Endothelial cell of umbilical vein (primary cell): ENCODE measurements around the gene RPAP3. TPM values are rescaled to one million over a fixed set of nuclear protein-coding genes. Genes with fewer than 3 reads are reported as not detected.

Source experiments
- BruUV-seq: library from RNA; stranded (reverse); fragments of 400-500 nt; replicated peaks from 2 replicates; lab custom pipeline; 2021; lab: Mats Ljungman, UMichigan
- CTCF ChIA-PET: fragments of 300-600, 350-600 bp; sonication (Branson Sonifier 250); formaldehyde crosslinking; loops from one replicate; lab custom pipeline; 2021; ENCODE audit warnings: antibody characterized with exemption, inconsistent platforms; lab: Charles Lee
- POLR2A ChIA-PET: fragments of 300-600, 350-600 bp; sonication (Branson Sonifier 250); formaldehyde crosslinking; loops from one replicate; lab custom pipeline; 2021; ENCODE audit warnings: antibody characterized with exemption, inconsistent platforms; lab: Charles Lee
- DNase-seq: peaks from one replicate; pipeline ENCODE4 v3.0.0-alpha.2; 2011; ENCODE audit warnings: low read depth, low spot score
- FAIRE-seq: peaks from 2 replicates; lab custom pipeline; 2011; peaks lifted over from hg19 to GRCh38; lab: Jason Lieb, UNC
- H2AFZ ChIP-seq: 2 replicates; pipeline ENCODE4 v1.6.0; 2012; ENCODE audit warnings: low read depth, low read length, control low read depth, inconsistent platforms
- H3K27ac ChIP-seq: 2 replicates; pipeline ENCODE4 v1.5.1; 2011; ENCODE audit warnings: low read depth, mild to moderate bottlenecking, control low read depth, low read length, moderate library complexity; ENCODE audit not compliant: insufficient read depth
- H3K27me3 ChIP-seq, 2 experiments: 2 replicates each; pipeline versions ENCODE4 v1.6.0 to v1.6.1; 2011; ENCODE audit warnings: low read length in 2 of 2, mixed read lengths in 1 of 2; ENCODE audit not compliant: control insufficient read depth in 2 of 2, insufficient read depth in 2 of 2
- H3K36me3 ChIP-seq, 2 experiments: 2 replicates in 1 of 2; 3 replicates in 1 of 2; pipeline ENCODE4 v1.5.1; 2011; ENCODE audit warnings: low read length in 2 of 2, mild to moderate bottlenecking in 1 of 2, moderate library complexity in 1 of 2; ENCODE audit not compliant: control insufficient read depth in 2 of 2, insufficient read depth in 2 of 2; ENCODE audit errors: extremely low read depth in 1 of 2
- H3K4me1 ChIP-seq: 3 replicates; pipeline ENCODE4 v1.5.1; 2011; ENCODE audit warnings: mild to moderate bottlenecking, low read length; ENCODE audit not compliant: control insufficient read depth, insufficient read depth; ENCODE audit errors: extremely low read depth
- H3K4me2 ChIP-seq: 2 replicates; pipeline ENCODE4 v1.6.1; 2011; ENCODE audit warnings: low read length, control low read depth, mixed read lengths; ENCODE audit not compliant: insufficient read depth
- H3K4me3 ChIP-seq, 3 experiments: fragments of 200-600 bp in 1 of 3; sonication (generic), shearing (Covaris generic) in 1 of 3; replicated peaks in 1 of 3; 2 replicates each; pipeline ENCODE4 v1.5.1; 2011 to 2016; ENCODE audit warnings: control low read depth in 3 of 3, low read length in 3 of 3, mild to moderate bottlenecking in 2 of 3, inconsistent platforms in 1 of 3, low read depth in 1 of 3, moderate library complexity in 1 of 3; ENCODE audit not compliant: insufficient read depth in 1 of 3
- H3K79me2 ChIP-seq: 2 replicates; pipeline ENCODE4 v1.6.0; 2012; ENCODE audit warnings: low read length, inconsistent platforms; ENCODE audit not compliant: control insufficient read depth, insufficient read depth
- H3K9ac ChIP-seq: replicated peaks from 2 replicates; pipeline ENCODE3; 2011; ENCODE audit warnings: low read length, control low read depth; ENCODE audit not compliant: insufficient read depth; ENCODE audit errors: extremely low read depth
- H3K9me1 ChIP-seq: replicated peaks from 3 replicates; pipeline ENCODE4 v1.6.0; 2011; ENCODE audit warnings: mild to moderate bottlenecking, low read length; ENCODE audit not compliant: control insufficient read depth, insufficient read depth; ENCODE audit errors: extremely low read depth
- H3K9me3 ChIP-seq: replicated peaks from 2 replicates; pipeline ENCODE4 v1.5.1; 2012; ENCODE audit warnings: low read length, inconsistent platforms; ENCODE audit not compliant: control insufficient read depth, insufficient read depth
- H4K20me1 ChIP-seq: replicated peaks from 2 replicates; pipeline ENCODE3; 2011; ENCODE audit warnings: mild to moderate bottlenecking, low read length; ENCODE audit not compliant: control insufficient read depth, insufficient read depth; ENCODE audit errors: extremely low read depth
- JUN ChIP-seq: IDR thresholded peaks from 2 replicates; pipeline ENCODE4 v1.6.1; 2011; ENCODE audit warnings: borderline replicate concordance, low read depth; ENCODE audit not compliant: insufficient read length, insufficient read depth
- MAX ChIP-seq: IDR thresholded peaks from 2 replicates; pipeline ENCODE4 v1.6.1; 2011; ENCODE audit not compliant: insufficient read depth, insufficient read length
- POLR2A ChIP-seq: IDR thresholded peaks from 2 replicates; pipeline ENCODE4 v1.6.1; 2012; ENCODE audit warnings: low read depth, mild to moderate bottlenecking, control low read depth, low read length
- dilution Hi-C: fragments of 300-500 bp; cut with MboI; formaldehyde crosslinking; loops from one replicate; pipeline ENCODE4 v1.15.0; 2019; ENCODE audit warnings: low sequenced_read_pairs; ENCODE audit not compliant: extremely low pct_ligation_motif_present
- intact Hi-C: fragments of 100-400 bp; cut with micrococcal nuclease; formaldehyde crosslinking; loops from one replicate; pipeline ENCODE4 v1.10.0; 2022
- polyA plus RNA-seq, 4 experiments: library from polyadenylated mRNA; depleted of rRNA in 3 of 4; stranded (reverse) in 3 of 4; unstranded in 1 of 4; fragments of >200 nt; gene quantifications; 2 replicates each; pipeline versions ENCODE4 v1.2.1 to v1.2.3, GENCODE V29; 2011 to 2012; ENCODE audit warnings: missing spikeins in 1 of 4
- total RNA-seq: library from RNA; stranded (reverse); gene quantifications from 2 replicates; pipeline ENCODE4 v1.2.3, GENCODE V29; 2021

Gene RPAP3
- total and polyA plus RNA-seq, 2 donors (not counting 3 experiments of a cell fraction or from before 2014, with no cell fraction given): 3.9 to 29.8 TPM

- dilution Hi-C loops: no loop called here
- BruUV-seq: no TSS peak
- Histone ChIP-seq H3K27me3 (no peaks in the 10 kb centered on the region), H3K9me1 (no peaks in the 10 kb centered on the region), H3K27ac (no peak overlapping the region), H3K4me1 (no peaks in the 10 kb centered on the region), H3K79me2 (no peaks in the 10 kb centered on the region), H3K36me3 (no peaks in the 10 kb centered on the region), H3K4me2 (no peak overlapping the region), H3K9me3 (peaks cover 4% of the 10 kb centered on the region), H3K9ac (no peak overlapping the region), H4K20me1 (no peaks in the 10 kb centered on the region), H3K4me3 (no peak overlapping the region), H2AFZ (no peak overlapping the region)
- no peak for FAIRE-seq
- TF ChIP-seq MAX (no peak), JUN (no peak), POLR2A (no peak)
- ChIA-PET CTCF (no interaction called here), POLR2A (no interaction called here)
- DNase-seq: no peak
- intact Hi-C loops: no loop called here
Measured at GRCh38 chr12:47611906-47612305, 93.9 kb downstream of the RPAP3 start.

Other genes starting within 250 kb of the RPAP3 start
- gene ENDOU, start 19.5 kb upstream of the RPAP3 start, total RNA-seq: not detected in 2 replicates
- gene ENDOU, start 19.5 kb upstream of the RPAP3 start, polyA plus RNA-seq: not detected in 2 replicates
- 53.6 and 55.1 TPM in 2 replicates for gene RAPGEF3, start 52.9 kb upstream of the RPAP3 start, total RNA-seq
- 30.8 and 34.5 TPM in 2 replicates for gene RAPGEF3, start 52.9 kb upstream of the RPAP3 start, polyA plus RNA-seq
- gene SLC48A1, start 67.2 kb upstream of the RPAP3 start, total RNA-seq: 17.9 and 20.3 TPM in 2 replicates
- 17.3 and 19.8 TPM in 2 replicates for gene SLC48A1, start 67.2 kb upstream of the RPAP3 start, polyA plus RNA-seq
- 249 and 252 TPM in 2 replicates for gene HDAC7, start 113.9 kb upstream of the RPAP3 start, total RNA-seq
- gene HDAC7, start 113.9 kb upstream of the RPAP3 start, polyA plus RNA-seq: 119 and 122 TPM in 2 replicates
- 0.48 and 0.73 TPM in 2 replicates for gene VDR, start 199.0 kb upstream of the RPAP3 start, total RNA-seq
- gene VDR, start 199.0 kb upstream of the RPAP3 start, polyA plus RNA-seq: 0.81 and 0.91 TPM in 2 replicates